H1 (cell line): ENCODE results near the gene KARS1. TPM values are rescaled to one million over a fixed set of nuclear protein-coding genes. Genes with fewer than 3 reads are reported as not detected.

ENCODE experiments used
- CTCF ChIA-PET: fragments of 300-600 bp; sonication (Branson Sonifier 250); formaldehyde crosslinking; loops from one replicate; lab custom pipeline; 2021; ENCODE audit not compliant: partially characterized antibody; lab: Charles Lee
- POLR2A ChIA-PET: fragments of 300-600 bp; sonication (Branson Sonifier 250); formaldehyde crosslinking; loops from one replicate; lab custom pipeline; 2021; ENCODE audit warnings: inconsistent platforms; ENCODE audit not compliant: partially characterized antibody; lab: Charles Lee
- DNase-seq, 2 experiments: peaks; one replicate each; pipeline versions ENCODE4 v3.0.0 to v3.0.0-alpha.2; 2010 to 2022; ENCODE audit warnings: low spot score in 2 of 2, low read depth in 1 of 2, mixed read lengths in 1 of 2
- FAIRE-seq: peaks from 2 replicates; lab custom pipeline; 2011; peaks lifted over from hg19 to GRCh38; lab: Jason Lieb, UNC
- H2AFZ ChIP-seq: 2 replicates; pipeline ENCODE4 v1.8.1; 2012; ENCODE audit warnings: low read length, inconsistent platforms
- H2AK5ac ChIP-seq: 2 replicates; pipeline ENCODE4 v1.6.1; 2013; ENCODE audit warnings: low read depth, low read length
- H2BK120ac ChIP-seq: replicated peaks from 2 replicates; pipeline ENCODE3; 2013; ENCODE audit warnings: low read depth, low read length, inconsistent platforms
- H2BK12ac ChIP-seq: 2 replicates; pipeline ENCODE4 v1.6.1; 2013; ENCODE audit warnings: low read depth, low read length
- H2BK15ac ChIP-seq: 2 replicates; pipeline ENCODE4 v1.6.1; 2013; ENCODE audit warnings: low read length
- H2BK20ac ChIP-seq: 2 replicates; pipeline ENCODE4 v1.6.1; 2013; ENCODE audit warnings: low read length
- H2BK5ac ChIP-seq: 2 replicates; pipeline ENCODE4 v1.6.1; 2013; ENCODE audit warnings: low read depth, low read length
- H3K14ac ChIP-seq: 2 replicates; pipeline ENCODE4 v1.6.1; 2013; ENCODE audit warnings: inconsistent platforms; ENCODE audit not compliant: insufficient read length
- H3K18ac ChIP-seq: 2 replicates; pipeline ENCODE4 v1.6.1; 2013; ENCODE audit warnings: low read length; ENCODE audit errors: extremely low read depth
- H3K23ac ChIP-seq: 2 replicates; pipeline ENCODE4 v1.6.1; 2013; ENCODE audit warnings: inconsistent platforms; ENCODE audit not compliant: insufficient read length
- H3K23me2 ChIP-seq: 2 replicates; pipeline ENCODE4 v1.6.1; 2013; ENCODE audit warnings: low read depth, low read length
- H3K27ac ChIP-seq: 2 replicates; pipeline ENCODE4 v1.6.1; 2011; ENCODE audit warnings: low read depth, low read length, inconsistent platforms
- H3K27me3 ChIP-seq, 4 experiments: replicated peaks in 1 of 4; 1 replicate in 1 of 4; 2 replicates in 3 of 4; pipeline versions ENCODE4 v1.6.1 to v1.8.1; 2011 to 2013; ENCODE audit warnings: low read length in 3 of 4, mild to moderate bottlenecking in 3 of 4, inconsistent platforms in 2 of 4, mixed read lengths in 2 of 4, moderate library complexity in 1 of 4; ENCODE audit not compliant: control insufficient read depth in 3 of 4, insufficient read depth in 3 of 4; ENCODE audit errors: extremely low read depth in 1 of 4
- H3K36me3 ChIP-seq, 4 experiments: 2 replicates each; pipeline versions ENCODE4 v1.6.1 to v1.8.1; 2011 to 2013; ENCODE audit warnings: mild to moderate bottlenecking in 4 of 4, low read length in 3 of 4, moderate library complexity in 2 of 4, control low read depth in 1 of 4, inconsistent platforms in 1 of 4; ENCODE audit not compliant: insufficient read depth in 4 of 4, control insufficient read depth in 2 of 4
- H3K4ac ChIP-seq: replicated peaks from 2 replicates; pipeline ENCODE3; 2013; ENCODE audit warnings: low read length, low read depth, mixed read lengths, inconsistent platforms; ENCODE audit not compliant: insufficient read length
- H3K4me1 ChIP-seq, 4 experiments: replicated peaks in 1 of 4; 1 replicate in 1 of 4; 2 replicates in 3 of 4; pipeline versions ENCODE4 v1.6.1 to v1.8.1; 2011 to 2013; ENCODE audit warnings: low read length in 3 of 4, inconsistent platforms in 2 of 4, mixed read lengths in 1 of 4; ENCODE audit not compliant: insufficient read depth in 4 of 4, control insufficient read depth in 3 of 4
- H3K4me2 ChIP-seq, 2 experiments: 2 replicates each; pipeline versions ENCODE4 v1.6.1 to v1.8.1; 2011 to 2013; ENCODE audit warnings: low read depth in 2 of 2, low read length in 2 of 2, control low read depth in 1 of 2, inconsistent platforms in 1 of 2, mild to moderate bottlenecking in 1 of 2; ENCODE audit not compliant: insufficient read depth in 1 of 2
- H3K4me3 ChIP-seq, 4 experiments: fragments of 200-600, 300-600 bp in 1 of 4; sonication (generic), shearing (Covaris generic), sonication (Bioruptor Twin) in 1 of 4; 2 replicates each; pipeline versions ENCODE4 v1.5.1 to v1.8.1; 2011 to 2016; ENCODE audit warnings: low read length in 4 of 4, low read depth in 3 of 4, control low read depth in 2 of 4, inconsistent platforms in 2 of 4, mild to moderate bottlenecking in 2 of 4, mixed read lengths in 1 of 4, moderate library complexity in 1 of 4; ENCODE audit not compliant: insufficient read depth in 2 of 4; ENCODE audit errors: extremely low read depth in 1 of 4
- H3K56ac ChIP-seq: replicated peaks from 2 replicates; pipeline ENCODE3; 2013; ENCODE audit warnings: low read depth, mild to moderate bottlenecking, mixed read lengths, low read length, inconsistent platforms; ENCODE audit not compliant: insufficient read length
- H3K79me1 ChIP-seq: 2 replicates; pipeline ENCODE4 v1.6.1; 2013; ENCODE audit warnings: low read depth, low read length, control low read depth
- H3K79me2 ChIP-seq, 2 experiments: 2 replicates each; pipeline versions ENCODE4 v1.6.1 to v1.8.1; 2012 to 2013; ENCODE audit warnings: low read length in 2 of 2, mild to moderate bottlenecking in 2 of 2, inconsistent platforms in 1 of 2; ENCODE audit not compliant: insufficient read depth in 2 of 2, control insufficient read depth in 1 of 2
- H3K9ac ChIP-seq, 4 experiments: replicated peaks in 1 of 4; 1 replicate in 1 of 4; 2 replicates in 3 of 4; pipeline versions ENCODE4 v1.6.1 to v1.8.1; 2011 to 2013; ENCODE audit warnings: low read depth in 3 of 4, low read length in 3 of 4, control low read depth in 2 of 4, mild to moderate bottlenecking in 2 of 4, moderate library complexity in 2 of 4, inconsistent platforms in 1 of 4; ENCODE audit errors: extremely low read depth in 1 of 4
- H3K9me3 ChIP-seq, 2 experiments: 2 replicates each; pipeline versions ENCODE4 v1.6.1 to v1.8.1; 2012 to 2013; ENCODE audit warnings: mild to moderate bottlenecking in 2 of 2, moderate library complexity in 2 of 2, control low read depth in 1 of 2, inconsistent platforms in 1 of 2, low read depth in 1 of 2, low read length in 1 of 2, mixed read lengths in 1 of 2; ENCODE audit not compliant: insufficient read depth in 2 of 2
- H4K20me1 ChIP-seq, 2 experiments: replicated peaks in 1 of 2; 2 replicates each; pipeline versions ENCODE3 to v1.8.1; 2011 to 2013; ENCODE audit warnings: inconsistent platforms in 2 of 2, low read length in 2 of 2, mild to moderate bottlenecking in 1 of 2; ENCODE audit not compliant: insufficient read depth in 2 of 2, control insufficient read depth in 1 of 2
- H4K5ac ChIP-seq: 2 replicates; pipeline ENCODE4 v1.6.1; 2013; ENCODE audit warnings: low read length, low read depth, mixed read lengths, inconsistent platforms; ENCODE audit not compliant: insufficient read length
- H4K8ac ChIP-seq: 2 replicates; pipeline ENCODE4 v1.8.0; 2013; ENCODE audit warnings: mild to moderate bottlenecking, moderate library complexity, low read length, inconsistent platforms; ENCODE audit not compliant: insufficient read depth; ENCODE audit errors: extremely low read depth
- H4K91ac ChIP-seq: replicated peaks from 2 replicates; pipeline ENCODE3; 2013; ENCODE audit warnings: low read length, mixed read lengths, inconsistent platforms; ENCODE audit not compliant: insufficient read length
- RAD21 ChIP-seq, 2 experiments: IDR thresholded peaks in 1 of 2; conservative IDR thresholded peaks in 1 of 2; 2 replicates each; pipeline ENCODE4 v1.6.1; 2011; ENCODE audit warnings: low read depth in 2 of 2, low read length in 2 of 2, improper control_type of control experiment in 1 of 2, inconsistent platforms in 1 of 2, mild to moderate bottlenecking in 1 of 2, moderate library complexity in 1 of 2
- YY1 ChIP-seq: IDR thresholded peaks from 2 replicates; pipeline ENCODE4 v1.6.1; 2011; ENCODE audit warnings: low read depth, mild to moderate bottlenecking, low read length
- WGBS, 2 experiments: shearing (Covaris generic) in 1 of 2; methylation state at CpG; one replicate each; pipeline versions ENCODE4 v1.1.6 to v1.1.7; 2013 to 2015; ENCODE audit warnings: low lambda C conversion rate in 2 of 2, mixed read lengths in 2 of 2, inconsistent platforms in 1 of 2, low coverage in 1 of 2, missing lambda C conversion rate in 1 of 2; ENCODE audit not compliant: insufficient replicate concordance in 2 of 2, insufficient coverage in 1 of 2, insufficient read length in 1 of 2; ENCODE audit errors: extremely low coverage in 1 of 2, missing lambda C conversion rate in 1 of 2; 5-methylcytosine and 5-hydroxymethylcytosine counted together
- polyA plus RNA-seq, 7 experiments: library from polyadenylated mRNA; depleted of rRNA in 3 of 7; stranded (reverse) in 5 of 7; unstranded in 2 of 7; fragments of >200 nt in 5 of 7; fragments of 200-250 nt in 2 of 7; gene quantifications; 1 replicate in 5 of 7; 2 replicates in 1 of 7; 4 replicates in 1 of 7; pipeline versions ENCODE4 v1.2.1 to v1.2.3, GENCODE V29; 2011 to 2013; ENCODE audit warnings: missing spikeins in 2 of 7, mixed read lengths in 2 of 7
- total RNA-seq: library from RNA; stranded (reverse); fragmentation: NEBNext Ultra II Directional; extraction: Animal tissue kit (Norgen Biotek cat#: 25700); gene quantifications from 2 replicates; pipeline ENCODE4 v1.2.1, GENCODE V29; 2021

Gene KARS1
- total and polyA plus RNA-seq, 2 of the 8 experiments (the other 6 are each of a cell fraction or from before 2014, with no cell fraction given): 97.5 to 221 TPM

DNA sequence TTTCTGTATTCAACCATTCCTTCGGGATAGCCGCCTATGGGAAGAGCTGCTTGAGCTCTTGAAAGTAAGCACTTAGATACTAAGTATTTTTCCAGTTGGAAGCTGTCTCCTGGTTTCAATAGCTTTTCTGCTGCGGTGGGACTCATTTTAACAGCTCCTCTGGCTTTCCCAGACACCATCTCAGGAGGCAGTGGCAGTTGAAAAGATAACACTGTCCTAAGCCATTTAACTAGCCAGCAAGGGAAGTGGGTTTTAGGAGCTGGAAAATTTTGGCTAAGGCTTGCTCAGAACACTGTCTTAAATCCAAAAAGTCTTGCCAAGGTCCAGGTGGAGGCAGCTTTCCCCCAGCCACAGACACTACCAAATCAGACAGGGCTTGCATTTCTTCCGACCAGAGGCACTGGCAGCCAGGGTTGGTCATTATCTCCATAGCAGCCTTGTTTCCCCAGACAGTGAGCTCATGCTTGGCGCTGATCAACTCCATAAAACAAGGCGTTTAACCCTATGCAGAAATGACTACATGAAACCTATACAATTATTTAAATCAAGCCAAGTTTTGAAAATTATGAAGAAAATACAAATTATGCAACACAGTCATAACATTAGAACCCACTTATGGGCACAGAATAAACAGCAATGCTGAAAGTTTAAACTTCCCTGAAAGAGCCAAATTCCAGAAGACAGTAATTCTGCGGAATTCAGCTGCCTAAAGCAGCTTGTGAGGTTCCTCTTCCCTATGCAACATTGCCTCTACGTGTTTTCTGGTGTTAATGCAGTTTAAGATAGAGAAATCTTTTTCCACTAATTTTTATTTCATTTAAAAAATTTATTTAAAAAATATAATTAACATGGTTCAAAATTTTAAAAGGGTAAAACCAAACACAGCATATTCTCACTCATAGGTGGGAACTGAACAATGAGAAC, 56.3 kb downstream of the KARS1 start:
- CTCF ChIA-PET: interaction anchor here (0.8 to 2.1 kb wide), 13 partner anchors 8 to 391 kb away, joined by 3 to 12 read pairs (median 4); partner anchors contain the start of gene CHST5
- Histone ChIP-seq H3K36me3 (no peaks in the 10 kb centered on the region; a peak in 1 of 8 replicates), H4K20me1 (no peaks in the 10 kb centered on the region), H2BK120ac (no peak overlapping the region), H3K79me1 (no peaks in the 10 kb centered on the region), H2BK5ac (no peak overlapping the region), H3K4me1 (peaks cover 5 to 18% (median 16%) of the 10 kb centered on the region in 4 experiments; a peak in 6 of 7 replicates), H3K14ac (no peak overlapping the region), H3K79me2 (no peaks in the 10 kb centered on the region), H4K5ac (no peak overlapping the region), H2AFZ (no peak overlapping the region), H2AK5ac (peak overlapping the region; percentile 29; the same call in 1 of the 2 replicates), H3K18ac (no peak overlapping the region; the same call in 1 of the 2 replicates), H3K27me3 (no peaks in the 10 kb centered on the region), H3K4me3 (no peak overlapping the region), H2BK12ac (no peak overlapping the region), H2BK20ac (no peak overlapping the region), H4K91ac (no peak overlapping the region), H3K4ac (no peak overlapping the region), H3K23ac (no peak overlapping the region), H3K9me3 (no peaks in the 10 kb centered on the region), H3K56ac (no peak overlapping the region), H4K8ac (no peak overlapping the region), H2BK15ac (peak overlapping the region; percentile 12; the same call in 1 of the 2 replicates), H3K23me2 (no peaks in the 10 kb centered on the region), H3K4me2 (no peak overlapping the region), H3K27ac (no peak overlapping the region), H3K9ac (no peak overlapping the region)
- FAIRE-seq (no peak), DNase-seq (no peak)
- 83% methylated on average over 8 of the region's 8 CpGs; no CpG with 5 or more reads in 1 of the 2 experiments for WGBS, 2 experiments
- POLR2A ChIA-PET: interaction anchor here (0.6 to 1.6 kb wide), 10 partner anchors 9 to 336 kb away, joined by 3 to 7 read pairs (median 4); partner anchors contain the start of gene ADAT1
- TF ChIP-seq RAD21 (IDR thresholded peaks at IDR 0.05 in 1 of 2, conservative IDR thresholded peaks at IDR 0.05 in 1 of 2; ENCODE audit: low read depth in 2 of 2, low read length in 2 of 2): peak; percentile 32 to 52; a peak in 2 of 4 replicates
- no peak for TF ChIP-seq YY1
